GM18858 (cell line): Measurements from ENCODE around the gene RUFY2.
"Not testable (repeated sequence)": the region's sequence is repeated elsewhere in the genome, so short reads cannot be mapped to it uniquely, and the experiment has no call there.

Experiments
- ATAC-seq: cut with Tn5 transposase; IDR thresholded peaks from one replicate; pipeline ENCODE4 v1.9.1; 2021; ENCODE audit not compliant: unreplicated experiment

Gene RUFY2, protein sequence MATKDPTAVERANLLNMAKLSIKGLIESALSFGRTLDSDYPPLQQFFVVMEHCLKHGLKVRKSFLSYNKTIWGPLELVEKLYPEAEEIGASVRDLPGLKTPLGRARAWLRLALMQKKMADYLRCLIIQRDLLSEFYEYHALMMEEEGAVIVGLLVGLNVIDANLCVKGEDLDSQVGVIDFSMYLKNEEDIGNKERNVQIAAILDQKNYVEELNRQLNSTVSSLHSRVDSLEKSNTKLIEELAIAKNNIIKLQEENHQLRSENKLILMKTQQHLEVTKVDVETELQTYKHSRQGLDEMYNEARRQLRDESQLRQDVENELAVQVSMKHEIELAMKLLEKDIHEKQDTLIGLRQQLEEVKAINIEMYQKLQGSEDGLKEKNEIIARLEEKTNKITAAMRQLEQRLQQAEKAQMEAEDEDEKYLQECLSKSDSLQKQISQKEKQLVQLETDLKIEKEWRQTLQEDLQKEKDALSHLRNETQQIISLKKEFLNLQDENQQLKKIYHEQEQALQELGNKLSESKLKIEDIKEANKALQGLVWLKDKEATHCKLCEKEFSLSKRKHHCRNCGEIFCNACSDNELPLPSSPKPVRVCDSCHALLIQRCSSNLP

DNA sequence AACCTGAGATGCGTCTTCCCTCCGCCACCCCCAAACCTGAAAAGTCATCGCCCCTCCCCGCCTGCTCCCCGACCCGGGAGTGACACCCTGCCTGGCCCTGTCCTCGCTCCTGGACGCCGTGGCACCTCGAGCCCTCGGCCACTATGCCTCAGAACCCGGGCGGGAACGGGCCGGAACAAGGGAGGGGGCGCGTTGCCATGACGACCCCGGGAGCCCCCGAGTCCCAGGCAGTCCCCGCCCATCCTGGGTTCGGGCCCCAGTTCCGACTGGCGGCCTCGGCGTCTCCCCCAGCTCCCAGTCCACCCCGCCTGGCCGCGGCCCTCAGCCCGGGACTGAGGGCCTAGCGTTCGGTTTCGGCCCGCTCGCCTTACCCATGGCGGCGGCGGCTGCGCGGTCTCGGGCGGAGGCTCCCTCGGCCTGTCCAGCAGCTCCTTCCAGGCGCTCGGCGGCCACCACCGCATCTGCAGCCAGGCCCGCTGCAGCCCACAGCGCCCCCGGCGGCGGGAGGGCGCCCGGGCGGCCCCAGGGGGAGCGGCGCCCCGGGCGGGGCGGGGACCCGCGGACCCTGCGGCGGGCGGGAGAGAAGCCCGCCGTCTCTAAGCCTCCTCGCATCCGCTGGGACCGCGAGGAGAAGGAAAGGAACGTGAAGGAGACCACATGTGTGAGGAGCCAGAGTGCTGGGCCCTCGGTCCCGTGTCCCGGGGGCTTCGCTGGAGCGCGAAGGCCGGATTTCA, at the start of gene RUFY2:
TSS of gene RUFY2 (minus strand) at position 463 of the 734 bp plus-strand sequence. CDS start at position 375, 88 bp downstream.
- peak; percentile 90 for ATAC-seq

GRCh38 chr10:68449698-68450097, 42.6 kb upstream of the RUFY2 start:
- ATAC-seq, result not testable (repeated sequence)

- ATAC-seq, result no peak
Observed at GRCh38 chr10:68446179-68446578, 39.1 kb upstream of the RUFY2 start.

DNA sequence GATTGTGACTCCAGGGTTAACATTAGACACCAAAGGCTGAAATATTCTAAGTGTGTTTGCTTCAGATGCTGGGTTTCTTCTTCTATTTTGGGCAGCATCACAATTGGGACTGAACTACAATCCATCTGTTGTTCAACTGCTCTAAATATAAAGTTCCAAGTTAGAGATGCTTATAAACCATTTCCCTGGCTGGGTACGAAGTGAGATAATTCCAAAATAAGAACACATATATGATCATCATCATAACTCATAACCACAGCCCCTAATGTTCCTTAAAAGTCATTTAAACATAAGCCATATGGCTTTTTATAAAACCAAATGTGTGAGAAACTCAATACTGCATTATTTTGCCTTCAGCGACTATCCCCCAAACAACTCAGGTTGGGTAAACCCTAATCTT, 35.9 kb upstream of the RUFY2 start:
- ATAC-seq, result no peak

DNA sequence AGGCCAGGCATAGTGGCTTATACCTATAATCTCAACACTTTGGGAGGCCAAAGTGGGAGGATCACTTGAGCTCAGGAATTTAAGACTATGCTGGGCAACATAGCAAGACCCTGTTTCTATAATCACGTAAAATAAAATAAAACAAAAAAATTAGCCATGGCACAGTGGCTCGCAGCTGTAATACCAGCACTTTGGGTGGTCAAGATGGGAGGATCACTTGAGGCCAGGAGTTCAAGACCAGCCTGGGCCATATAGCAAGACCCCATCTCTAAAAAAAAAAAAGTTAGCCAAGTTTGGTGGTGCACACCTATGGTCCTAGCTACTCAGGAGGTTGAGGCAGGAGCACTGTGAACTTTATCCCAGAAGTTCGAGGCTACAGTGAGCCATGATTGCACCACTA, 33.8 kb upstream of the RUFY2 start:
- ATAC-seq, result no peak

DNA sequence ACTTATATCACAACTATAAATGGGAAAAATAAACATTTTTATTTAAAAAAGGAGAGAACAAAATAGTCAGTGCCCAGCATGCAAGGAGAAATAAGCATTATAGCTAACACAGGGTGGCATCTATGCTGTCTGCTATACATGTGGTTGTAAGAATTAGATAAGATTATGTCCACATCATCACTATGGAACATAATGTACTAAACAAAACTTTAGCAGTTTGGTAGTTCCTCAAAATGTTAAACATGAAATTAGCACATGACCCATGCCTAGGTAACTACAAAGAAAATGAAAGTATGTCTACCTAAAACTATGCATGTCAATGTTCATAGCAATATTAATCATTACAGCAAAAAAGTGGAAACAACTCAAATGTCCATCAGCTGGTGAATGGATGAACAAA, 28.7 kb upstream of the RUFY2 start:
- ATAC-seq, result no peak

- no peak for ATAC-seq
Observed at GRCh38 chr10:68434657-68435056, 27.6 kb upstream of the RUFY2 start.

- ATAC-seq, result no peak
Observed at GRCh38 chr10:68428396-68429104, 21.5 kb upstream of the RUFY2 start.

DNA sequence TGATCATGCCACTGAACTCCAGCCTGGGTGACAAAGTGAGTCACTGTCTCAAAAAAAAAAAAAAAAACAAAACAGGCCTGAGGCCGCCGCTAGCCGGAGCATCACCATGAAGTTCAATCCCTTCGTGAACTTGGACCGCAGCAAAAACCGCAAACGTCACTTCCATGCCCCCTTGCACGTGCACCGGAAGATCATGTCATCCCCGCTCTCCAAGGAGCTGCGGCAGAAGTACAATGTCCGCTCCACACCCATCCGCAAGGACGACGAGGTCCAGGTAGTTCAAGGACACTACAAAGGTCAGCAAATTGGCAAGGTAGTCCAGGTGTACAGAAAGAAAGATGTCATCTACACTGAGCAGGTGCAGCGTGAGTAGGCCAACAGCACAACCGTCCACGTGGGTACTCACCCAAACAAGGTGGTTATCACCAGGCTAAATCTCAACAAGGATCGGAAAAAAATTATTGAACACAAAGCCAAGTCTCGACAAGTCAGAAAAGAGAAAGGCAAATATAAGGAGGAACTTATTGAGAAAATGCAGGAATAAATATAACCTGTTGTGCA, 17.5 kb upstream of the RUFY2 start:
- ATAC-seq, result no peak

- no peak for ATAC-seq
Observed at GRCh38 chr10:68423522-68423921, 16.4 kb upstream of the RUFY2 start.

DNA sequence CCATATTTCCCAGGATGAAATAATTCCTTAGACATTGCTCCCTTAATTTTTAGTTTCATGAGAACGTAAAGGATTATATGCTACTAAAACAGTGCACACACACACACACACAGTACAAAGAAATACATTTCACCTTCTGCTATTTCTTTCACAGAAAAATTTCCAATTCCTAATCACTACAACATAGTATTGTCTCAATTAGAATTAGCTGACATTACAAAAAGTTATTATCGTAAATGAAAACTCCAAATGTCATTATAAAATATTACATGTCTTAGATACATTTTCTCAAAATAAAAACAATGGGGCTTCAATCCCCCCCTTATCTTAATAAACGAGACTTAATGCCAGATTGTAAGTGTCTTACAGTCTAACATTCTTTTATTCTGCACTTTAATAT, 12.3 kb upstream of the RUFY2 start:
- no peak for ATAC-seq

DNA sequence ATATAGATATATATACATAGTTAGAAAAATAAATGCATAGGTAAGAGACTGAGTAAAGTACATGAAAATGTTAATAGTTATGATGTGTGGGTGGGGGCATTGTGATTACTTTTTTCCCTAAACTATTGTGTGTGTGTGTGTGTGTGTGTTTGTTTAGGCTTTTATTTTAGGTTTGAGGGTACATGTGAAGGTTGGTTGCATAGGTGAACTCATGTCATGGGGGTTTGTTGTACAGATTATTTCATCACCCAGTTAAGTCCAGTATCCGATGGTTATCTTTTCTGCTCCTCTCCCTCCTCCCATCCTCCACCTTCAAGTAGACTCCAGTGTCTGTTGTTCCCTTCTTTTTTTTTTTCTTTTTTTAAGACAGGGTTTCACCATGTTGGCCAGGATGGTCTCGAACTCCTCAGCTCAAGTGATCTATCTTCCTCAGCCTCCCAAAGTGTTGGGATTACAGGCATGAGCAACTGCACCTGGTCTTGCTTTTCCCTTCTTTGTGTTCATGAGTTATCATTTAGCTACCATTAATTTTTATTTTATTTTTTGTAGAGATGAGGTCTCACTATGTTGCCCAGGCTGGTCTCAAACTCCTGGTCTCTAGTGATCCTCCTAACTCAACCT, 1.9 kb upstream of the RUFY2 start:
- no peak for ATAC-seq

- peak; percentile 11 for ATAC-seq
Observed at GRCh38 chr10:68406111-68406814, 814 bp downstream of the RUFY2 start.

DNA sequence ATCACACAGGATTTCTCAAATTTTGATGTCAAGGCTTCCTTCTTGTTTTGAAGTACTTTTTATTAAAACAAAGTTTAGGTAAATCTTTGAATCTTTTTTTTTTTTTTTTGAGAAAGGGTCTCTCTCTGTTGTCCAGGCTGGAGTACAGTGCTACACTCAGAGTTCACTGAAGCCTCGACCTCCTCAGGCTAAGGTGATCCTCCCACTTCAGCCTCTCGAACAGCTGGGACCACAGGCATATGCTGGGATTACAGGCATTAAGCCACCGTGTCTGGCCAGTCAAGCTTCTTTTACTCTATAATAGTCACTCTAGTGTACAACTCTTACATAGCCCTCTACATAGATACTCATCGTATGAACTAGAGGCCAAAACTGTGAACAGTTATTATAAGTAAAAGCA, 3.4 kb downstream of the RUFY2 start:
- no peak for ATAC-seq

- no peak for ATAC-seq
Observed at GRCh38 chr10:68402276-68402675, 4.8 kb downstream of the RUFY2 start.

GRCh38 chr10:68397005-68397404, 10.1 kb downstream of the RUFY2 start:
- ATAC-seq, result no peak

GRCh38 chr10:68385740-68386139, 21.3 kb downstream of the RUFY2 start:
- no peak for ATAC-seq

DNA sequence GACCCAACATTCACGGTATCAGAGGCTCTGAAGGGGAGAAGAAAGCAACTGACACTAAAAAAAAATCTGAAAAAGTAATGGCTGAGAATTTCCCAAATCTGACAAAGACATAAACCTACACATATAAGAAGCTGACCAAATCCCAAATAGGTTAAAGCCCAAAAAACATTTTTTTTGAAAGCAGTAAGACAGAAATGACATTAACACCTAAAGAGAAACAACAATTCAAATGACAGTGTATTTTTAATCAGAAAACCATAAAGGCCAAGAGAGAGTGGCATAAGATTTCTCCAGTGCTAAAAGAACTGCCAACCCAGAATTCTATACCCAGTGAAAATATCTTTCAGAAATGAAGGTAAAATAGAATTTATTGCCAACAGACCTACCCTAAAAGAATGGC, 35.5 kb downstream of the RUFY2 start:
- no peak for ATAC-seq

DNA sequence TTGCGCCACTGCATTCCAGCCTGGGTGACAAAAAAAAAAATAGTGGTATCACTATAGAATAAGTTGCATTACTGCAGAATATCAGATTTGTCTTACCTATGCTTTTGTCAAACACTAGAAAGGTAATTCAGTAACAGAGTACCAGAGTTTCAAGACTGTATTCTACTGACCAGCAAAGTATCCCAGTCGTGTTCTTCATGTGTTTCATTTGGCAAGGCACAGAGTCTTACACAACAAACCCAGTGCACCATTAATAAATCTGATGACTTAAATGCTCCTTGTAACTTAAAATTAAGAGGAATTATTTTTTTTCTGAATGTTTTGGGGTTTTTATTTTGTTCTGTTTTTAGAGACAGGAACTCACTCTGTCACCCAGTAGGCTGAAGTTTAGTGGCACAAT, 40.0 kb downstream of the RUFY2 start:
- ATAC-seq, result no peak

GRCh38 chr10:68366600-68366999, 40.5 kb downstream of the RUFY2 start:
- ATAC-seq, result no peak
